Measurements from ENCODE around the gene MED12L. TPM values are rescaled to one million over a fixed set of nuclear protein-coding genes. Genes with fewer than 3 reads are reported as not detected.
"Not testable (repeated sequence)": the region's sequence is repeated elsewhere in the genome, so short reads cannot be mapped to it uniquely, and the experiment has no call there.

Gene MED12L
- total RNA-seq, 1 experiment from 2014 or later, result 3.0 TPM

- Histone ChIP-seq H2AFZ (no peak overlapping the region), H3K36me3 (ENCODE audit: low read depth) (no peaks in the 10 kb centered on the region), H3K27ac (no peak overlapping the region), H3K4me3 (no peak overlapping the region), H3K9me2 (ENCODE audit: insufficient read depth) (no peaks in the 10 kb centered on the region), H3K4me2 (no peak overlapping the region), H3K9me3 (ENCODE audit: insufficient read depth, low read depth) (no peaks in the 10 kb centered on the region), H4K20me1 (ENCODE audit: insufficient read depth) (no peaks in the 10 kb centered on the region), H3K27me3 (ENCODE audit: insufficient read depth, low read depth) (no peaks in the 10 kb centered on the region), H3K79me2 (ENCODE audit: low read depth) (no peaks in the 10 kb centered on the region), H3F3A (ENCODE audit: insufficient read depth, low read depth) (no peaks in the 10 kb centered on the region), H3K4me1 (replicated peaks; ENCODE audit: insufficient read depth) (no peaks in the 10 kb centered on the region)
- TF ChIP-seq EZH2 (IDR thresholded peaks at IDR 0.05; ENCODE audit: low read depth) (no peak), CTCF (conservative IDR thresholded peaks at IDR 0.05) (no peak)
- DNase-seq, result no peak
- ChIA-PET POLR2A (ENCODE audit: unreplicated experiment) (no interaction called here), CTCF (no interaction called here)
- intact Hi-C loops (cut with micrococcal nuclease; ENCODE audit: unreplicated experiment), result no loop called here
- no TSS peak for BruUV-seq (replicated peaks)
Measured at GRCh38 chr3:151062611-151063010, 22.9 kb upstream of the MED12L start.

GRCh38 chr3:151067158-151067557, 18.3 kb upstream of the MED12L start:
- Histone ChIP-seq H3K4me3 (no peak overlapping the region), H3K4me2 (no peak overlapping the region), H3K4me1 (replicated peaks; ENCODE audit: insufficient read depth) (no peaks in the 10 kb centered on the region), H3K36me3 (ENCODE audit: low read depth) (no peaks in the 10 kb centered on the region), H3K9me2 (ENCODE audit: insufficient read depth) (no peaks in the 10 kb centered on the region), H4K20me1 (ENCODE audit: insufficient read depth) (no peaks in the 10 kb centered on the region), H3K79me2 (ENCODE audit: low read depth) (no peaks in the 10 kb centered on the region), H3K27me3 (ENCODE audit: insufficient read depth, low read depth) (no peaks in the 10 kb centered on the region), H3K9me3 (ENCODE audit: insufficient read depth, low read depth) (no peaks in the 10 kb centered on the region), H2AFZ (no peak overlapping the region), H3F3A (ENCODE audit: insufficient read depth, low read depth) (no peaks in the 10 kb centered on the region), H3K27ac (no peak overlapping the region)
- ChIA-PET POLR2A (ENCODE audit: unreplicated experiment) (no interaction called here), CTCF (no interaction called here)
- BruUV-seq (replicated peaks), result no TSS peak
- no peak for DNase-seq
- TF ChIP-seq EZH2 (IDR thresholded peaks at IDR 0.05; ENCODE audit: low read depth) (no peak), CTCF (conservative IDR thresholded peaks at IDR 0.05) (peak; percentile 57; the same call in 1 of the 2 replicates)
- intact Hi-C loops (cut with micrococcal nuclease; ENCODE audit: unreplicated experiment), result no loop called here

GRCh38 chr3:151072842-151073241, 12.6 kb upstream of the MED12L start:
- H3K36me3 ChIP-seq (ENCODE audit: low read depth); H4K20me1 ChIP-seq (ENCODE audit: insufficient read depth); DNase-seq; H3K9me2 ChIP-seq (ENCODE audit: insufficient read depth); POLR2A ChIA-PET (ENCODE audit: unreplicated experiment); CTCF ChIA-PET; H2AFZ ChIP-seq; H3K4me1 ChIP-seq (replicated peaks; ENCODE audit: insufficient read depth); H3K9me3 ChIP-seq (ENCODE audit: insufficient read depth, low read depth); intact Hi-C loops (cut with micrococcal nuclease; ENCODE audit: unreplicated experiment); H3F3A ChIP-seq (ENCODE audit: insufficient read depth, low read depth); H3K27me3 ChIP-seq (ENCODE audit: insufficient read depth, low read depth); H3K4me3 ChIP-seq; H3K79me2 ChIP-seq (ENCODE audit: low read depth); H3K4me2 ChIP-seq; BruUV-seq (replicated peaks); H3K27ac ChIP-seq: not testable (repeated sequence)

- H3K9me2 ChIP-seq (ENCODE audit: insufficient read depth), result no peaks in the 10 kb centered on the region
- TF ChIP-seq EZH2 (IDR thresholded peaks at IDR 0.05; ENCODE audit: low read depth) (no peak), CTCF (conservative IDR thresholded peaks at IDR 0.05) (no peak)
- no peaks in the 10 kb centered on the region for H4K20me1 ChIP-seq (ENCODE audit: insufficient read depth)
- CTCF ChIA-PET, result interaction anchor here (0.6 kb wide), 1 partner anchor 612 kb away, joined by 3 read pairs; no protein-coding TSS in a partner anchor
- no TSS peak for BruUV-seq (replicated peaks)
- POLR2A ChIA-PET (ENCODE audit: unreplicated experiment), result no interaction called here
- no peaks in the 10 kb centered on the region for H3F3A ChIP-seq (ENCODE audit: insufficient read depth, low read depth)
- no peaks in the 10 kb centered on the region for H3K4me1 ChIP-seq (replicated peaks; ENCODE audit: insufficient read depth)
- 0 out of 2 replicates have a peak, but pooled peaks cover 6% of the 10 kb centered on the region for H3K27me3 ChIP-seq (ENCODE audit: insufficient read depth, low read depth)
- no peak overlapping the region for H2AFZ ChIP-seq
- H3K79me2 ChIP-seq (ENCODE audit: low read depth), result no peaks in the 10 kb centered on the region
- no peak overlapping the region for H3K27ac ChIP-seq
- intact Hi-C loops (cut with micrococcal nuclease; ENCODE audit: unreplicated experiment), result no loop called here
- no peak overlapping the region for H3K4me2 ChIP-seq
- no peak overlapping the region for H3K4me3 ChIP-seq
- H3K36me3 ChIP-seq (ENCODE audit: low read depth), result no peaks in the 10 kb centered on the region
- H3K9me3 ChIP-seq (ENCODE audit: insufficient read depth, low read depth), result no peaks in the 10 kb centered on the region
- DNase-seq, result no peak
Measured at GRCh38 chr3:151074256-151074655, 11.2 kb upstream of the MED12L start.
